HG02642 (cell line): ENCODE results near the gene RPL36.
"Not testable (repeated sequence)": the region's sequence is repeated elsewhere in the genome, so short reads cannot be mapped to it uniquely, and the experiment has no call there.

Experiments used
- ATAC-seq: cut with Tn5 transposase; IDR thresholded peaks from one replicate; pipeline ENCODE4 v1.9.1; 2021; ENCODE audit warnings: mild to moderate bottlenecking; ENCODE audit not compliant: unreplicated experiment, poor library complexity

Gene RPL36

GRCh38 chr19:5700455-5701092 lies 10.5 kb downstream of the RPL36 start:
- no peak for ATAC-seq

- not testable (repeated sequence) for ATAC-seq
Measured at GRCh38 chr19:5702053-5702410, 11.9 kb downstream of the RPL36 start.

DNA sequence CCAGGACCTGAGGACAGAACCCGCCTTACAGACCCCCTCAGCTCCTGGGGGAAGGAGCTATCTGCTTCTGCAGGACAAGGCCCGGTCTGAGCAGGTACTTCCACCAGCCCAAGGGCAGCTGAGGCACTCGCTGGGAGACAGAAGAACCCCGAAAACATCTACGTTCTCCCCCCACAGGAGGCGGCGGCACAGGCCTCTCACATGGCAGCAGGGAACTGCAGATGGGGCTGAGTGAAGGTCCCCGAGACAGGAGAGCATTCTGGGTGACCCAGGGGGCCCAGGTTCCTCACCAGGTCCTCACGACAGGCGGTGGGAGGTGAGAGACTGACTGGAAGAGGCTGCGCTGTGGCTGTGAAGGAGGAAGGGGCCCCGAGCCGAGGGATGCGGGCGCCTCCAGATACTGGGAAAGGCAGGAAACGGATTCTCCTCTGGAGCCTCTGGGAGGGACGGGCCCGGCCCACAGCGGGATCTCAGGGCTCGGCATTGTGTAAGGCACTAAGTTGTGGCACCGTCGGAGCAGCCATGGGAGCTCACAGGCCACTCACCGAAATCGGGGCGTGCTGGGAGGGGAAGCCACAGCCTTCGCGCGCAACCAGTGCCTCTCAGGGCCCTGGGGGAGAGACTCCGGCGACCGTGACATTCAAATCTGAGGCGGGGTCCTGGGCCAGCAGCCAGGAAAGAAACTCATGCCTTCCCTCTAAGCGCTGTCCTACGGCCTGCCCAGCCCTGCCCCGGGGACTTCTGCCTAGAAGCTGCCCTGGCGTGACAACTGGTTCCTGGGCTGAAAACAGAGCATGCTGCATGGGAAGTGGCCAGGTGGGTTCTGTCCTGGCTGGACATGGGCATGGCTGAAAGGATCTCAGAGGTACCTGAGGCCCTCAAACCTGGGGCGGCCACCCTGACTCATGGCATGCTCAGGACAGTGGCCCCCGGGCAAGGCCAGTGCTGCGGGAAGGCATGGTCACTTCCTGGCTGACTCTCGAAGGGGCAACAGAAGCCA lies 14.0 kb downstream of the RPL36 start:
- ATAC-seq, result no peak

DNA sequence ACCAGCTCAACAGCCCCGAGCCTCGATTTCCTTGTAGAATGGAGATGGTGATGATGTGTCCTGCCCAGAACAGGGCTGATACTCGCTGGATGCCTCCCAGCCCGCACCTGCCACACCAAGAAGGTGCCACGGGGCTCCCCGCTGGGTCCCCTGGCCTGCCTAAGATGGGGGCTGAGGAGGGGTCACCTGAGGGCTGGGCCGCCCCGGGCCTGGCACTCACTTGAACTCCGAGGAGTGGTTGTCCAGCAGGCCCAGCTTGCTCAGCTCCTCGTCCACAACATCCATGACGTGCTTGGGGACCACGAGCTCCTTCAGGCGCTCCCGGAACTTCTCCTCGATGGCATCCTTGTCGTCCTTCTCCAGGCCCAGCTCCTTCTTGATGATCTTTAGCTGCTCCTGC lies 15.5 kb downstream of the RPL36 start:
- ATAC-seq, result no peak

- ATAC-seq, result no peak
Measured at GRCh38 chr19:5706876-5707573, 16.9 kb downstream of the RPL36 start.

DNA sequence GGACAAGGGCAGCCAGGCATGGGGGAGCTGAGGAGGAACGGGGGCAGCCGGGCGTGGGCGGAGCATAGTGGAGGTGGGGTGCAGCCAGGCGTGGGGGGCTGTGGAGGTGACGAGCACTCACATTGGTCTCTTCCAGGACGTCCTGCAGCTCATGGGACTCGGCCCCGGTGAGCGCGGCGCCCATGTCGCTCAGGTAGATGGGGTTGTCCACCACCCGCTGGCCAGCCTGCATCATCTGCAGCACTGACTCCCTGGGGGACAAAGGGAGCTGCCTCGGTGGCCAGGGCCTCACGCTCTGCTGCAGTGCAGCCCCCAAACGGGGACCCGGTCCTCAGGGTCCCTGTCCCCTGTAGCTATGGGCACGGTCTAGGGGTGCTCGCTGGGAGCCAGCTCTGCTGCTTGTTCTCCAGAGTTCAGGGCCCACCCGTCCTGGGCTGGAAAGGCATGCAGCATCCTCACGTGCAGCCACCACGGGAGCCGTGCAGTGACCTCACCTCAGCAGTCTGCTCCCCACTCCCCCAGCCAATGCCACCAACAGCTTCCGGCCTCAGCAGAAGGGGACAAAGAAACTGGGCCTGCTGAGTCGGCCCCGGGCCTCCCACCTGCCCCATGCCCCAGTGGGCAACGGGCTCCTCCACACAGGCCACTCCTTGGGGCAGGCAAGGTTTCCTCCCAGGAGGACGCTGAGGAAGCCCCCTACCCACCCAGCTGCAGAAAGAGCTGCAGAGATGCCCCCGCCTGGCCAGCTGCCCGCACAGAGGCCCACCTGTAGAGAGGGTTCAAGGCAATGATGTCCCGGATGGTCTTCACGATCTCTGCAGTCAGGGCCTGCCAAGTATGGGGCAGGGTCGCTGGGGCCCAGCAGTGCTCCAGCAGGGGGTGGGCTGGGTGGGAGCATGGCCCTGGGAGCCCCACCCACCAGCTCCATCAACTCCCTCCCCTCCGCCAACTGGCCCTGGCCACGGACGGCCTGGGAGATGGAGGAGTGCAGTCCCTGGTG lies 17.8 kb downstream of the RPL36 start:
- ATAC-seq, result no peak

- ATAC-seq, result no peak
Measured at GRCh38 chr19:5711025-5711424, 20.9 kb downstream of the RPL36 start.

DNA sequence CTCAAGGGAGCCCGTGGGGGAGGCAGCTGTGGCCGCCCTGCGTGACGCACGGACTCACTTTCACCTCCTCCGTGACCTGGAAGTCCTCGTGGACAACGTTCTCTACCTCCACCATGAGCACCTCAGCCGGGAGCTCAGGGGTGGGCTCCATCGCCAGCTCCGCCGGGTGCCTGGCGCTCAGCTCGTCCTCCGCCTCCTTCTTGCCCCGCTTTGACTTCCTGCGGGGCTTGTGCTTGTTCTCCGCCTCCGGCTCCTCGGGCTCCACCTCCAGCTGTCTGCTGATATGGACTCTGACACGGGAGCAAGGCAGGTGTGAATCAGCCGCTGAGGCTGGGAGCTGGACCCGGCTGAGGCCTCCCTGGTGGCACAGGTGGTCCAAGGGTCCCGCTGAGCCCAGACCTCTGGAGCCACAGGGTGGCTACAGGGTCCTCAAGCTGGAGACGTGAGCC lies 21.6 kb downstream of the RPL36 start:
- ATAC-seq, result no peak

DNA sequence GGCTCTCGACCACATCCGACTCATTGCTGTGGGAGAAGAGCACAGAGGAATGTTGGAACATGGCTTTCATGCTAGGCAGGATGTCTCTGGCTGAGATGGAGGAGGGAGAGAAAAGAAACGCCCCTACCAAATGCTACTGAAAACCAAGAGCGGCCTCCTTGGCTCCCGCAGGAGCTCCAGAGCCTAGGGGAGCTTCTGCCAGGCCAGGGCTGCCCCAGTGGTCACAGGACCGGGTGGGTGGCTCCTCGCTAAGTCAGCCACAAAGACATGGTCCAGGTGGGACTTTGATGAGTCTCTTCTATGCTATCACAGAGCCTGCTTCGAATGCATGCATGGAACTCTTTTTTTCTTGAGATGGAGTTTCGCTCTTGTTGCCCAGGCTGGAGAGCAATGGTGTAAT lies 23.1 kb downstream of the RPL36 start:
- no peak for ATAC-seq

DNA sequence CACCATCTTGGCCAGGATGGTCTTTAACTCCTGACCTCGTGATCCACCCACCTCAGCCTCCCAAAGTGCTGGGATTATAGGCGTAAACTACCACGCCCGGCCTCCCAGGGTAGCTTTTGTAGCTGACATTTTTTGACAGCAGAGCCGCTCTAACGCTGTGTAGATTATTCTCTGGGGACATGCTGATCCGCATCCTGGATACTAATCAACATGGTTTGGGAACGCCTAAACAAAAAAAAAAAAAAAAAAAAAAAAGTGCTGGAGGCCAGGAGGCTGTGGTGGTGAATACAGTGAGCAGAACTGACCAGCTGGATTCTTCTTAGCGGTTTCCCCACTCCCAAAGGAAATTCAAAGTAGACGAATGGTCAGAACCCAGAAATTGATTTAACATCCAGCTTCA lies 24.7 kb downstream of the RPL36 start:
- no peak for ATAC-seq

DNA sequence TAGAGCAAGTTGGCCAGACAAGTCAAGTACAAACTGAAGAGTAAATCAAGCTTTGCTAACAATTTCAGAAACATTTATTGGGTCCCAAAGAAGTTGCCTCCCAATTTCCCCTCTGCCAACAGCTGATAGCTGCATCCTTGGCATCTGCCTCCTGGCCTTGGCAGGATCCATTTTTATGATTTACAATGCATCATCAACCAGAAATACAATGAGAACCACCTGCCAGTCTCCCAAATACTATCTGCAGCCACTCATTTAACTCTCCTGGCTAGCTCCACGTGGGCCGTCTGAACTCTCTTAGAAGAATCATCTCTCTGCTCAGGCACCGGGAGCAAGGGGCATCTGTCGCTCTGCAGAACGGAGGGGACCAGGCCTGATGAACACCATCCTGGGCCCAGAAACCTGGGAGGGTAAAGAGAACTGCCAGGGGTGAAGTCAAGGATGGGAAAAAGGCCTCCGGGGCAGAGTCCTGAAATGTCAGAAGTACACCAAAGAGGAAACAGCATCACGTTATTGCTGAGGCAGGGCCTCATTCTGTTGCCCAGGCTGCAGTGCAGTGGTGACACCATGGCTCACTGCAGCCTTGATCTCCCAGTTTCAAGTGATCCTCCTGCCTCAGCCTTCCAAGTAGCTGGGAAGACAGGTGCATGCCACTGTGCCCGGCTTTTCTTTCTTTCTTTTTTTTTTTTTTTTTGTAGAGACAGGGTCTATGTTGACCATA lies 27.3 kb downstream of the RPL36 start:
- no peak for ATAC-seq

DNA sequence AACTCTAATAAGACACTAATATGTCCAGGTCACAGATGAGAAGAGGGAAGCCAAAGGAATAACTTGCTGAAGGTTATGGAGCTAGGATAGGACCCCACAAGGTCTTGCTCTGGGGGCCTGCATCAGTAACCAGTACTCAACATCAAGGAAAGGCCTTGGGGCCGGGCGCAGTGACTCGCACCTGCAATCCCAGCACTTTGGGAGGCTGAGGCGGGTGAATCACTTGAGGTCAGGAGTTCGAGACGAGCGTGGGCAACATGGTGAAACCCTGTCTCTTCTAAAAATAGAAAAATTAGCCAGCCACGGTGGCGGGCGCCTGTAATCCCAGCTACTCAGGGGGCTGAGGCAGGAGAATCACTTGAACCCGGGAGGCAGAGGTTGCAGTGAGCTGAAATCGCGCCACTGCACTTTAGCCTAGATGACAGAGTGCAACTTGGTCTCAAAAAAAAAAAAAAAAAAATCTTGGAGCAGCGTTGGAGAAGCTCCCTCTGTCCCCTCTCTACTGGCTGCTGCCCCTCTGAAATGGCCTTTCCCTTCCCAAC lies 28.0 kb downstream of the RPL36 start:
- ATAC-seq, result no peak

- ATAC-seq, result no peak
Measured at GRCh38 chr19:5718579-5719273, 28.6 kb downstream of the RPL36 start.

GRCh38 chr19:5719274-5719960 lies 29.3 kb downstream of the RPL36 start:
- peak; percentile 1 for ATAC-seq

DNA sequence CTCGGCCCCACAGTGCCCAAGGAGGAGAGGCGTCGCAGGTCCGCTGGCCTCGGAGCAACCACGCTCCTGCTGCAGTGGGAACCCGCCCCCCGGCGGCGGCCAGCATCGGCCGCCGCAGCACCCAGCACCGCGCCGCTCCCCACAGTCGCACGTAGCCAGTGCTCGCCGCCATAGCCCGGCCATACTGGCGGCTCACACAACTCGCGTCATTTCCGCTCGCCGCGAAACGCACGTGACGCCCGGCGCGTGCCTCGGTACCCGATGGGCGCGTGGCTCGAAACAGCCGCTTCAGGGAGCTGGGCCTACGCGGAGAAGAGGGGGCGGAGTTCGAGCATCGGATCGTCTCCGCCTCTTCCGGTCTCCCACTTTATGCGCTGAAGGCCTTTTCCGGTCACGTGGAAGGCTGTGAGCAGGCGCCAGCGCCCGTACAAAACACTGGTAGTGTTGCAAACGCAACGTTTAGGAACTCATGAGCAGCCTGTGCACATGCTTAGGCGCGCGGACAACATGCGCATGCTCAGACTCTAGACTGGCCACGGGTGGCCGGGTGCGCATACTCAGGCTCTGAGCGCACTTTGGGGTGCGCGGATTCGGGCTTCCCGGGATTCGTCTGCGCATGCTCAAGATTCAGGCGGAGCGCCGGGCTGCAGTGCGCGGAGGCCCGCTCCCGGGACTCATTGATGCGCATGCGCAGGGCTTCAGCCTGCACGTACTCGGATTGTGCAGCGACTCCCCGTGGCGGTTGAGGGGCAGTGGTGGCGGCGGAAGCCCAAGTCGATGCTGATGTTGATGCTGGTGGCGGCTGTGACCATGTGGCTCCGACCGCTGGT lies 30.1 kb downstream of the RPL36 start, which contains the start of the genes CATSPERD and LONP1:
CATSPERD (plus strand) TSS at position 677 of the 830 bp plus-strand sequence; CDS start at position 778, 101 bp downstream.
LONP1 (minus strand) TSS at position 186 of the 830 bp plus-strand sequence; CDS start at position 172, 14 bp downstream.
- ATAC-seq, result peak; percentile 89

DNA sequence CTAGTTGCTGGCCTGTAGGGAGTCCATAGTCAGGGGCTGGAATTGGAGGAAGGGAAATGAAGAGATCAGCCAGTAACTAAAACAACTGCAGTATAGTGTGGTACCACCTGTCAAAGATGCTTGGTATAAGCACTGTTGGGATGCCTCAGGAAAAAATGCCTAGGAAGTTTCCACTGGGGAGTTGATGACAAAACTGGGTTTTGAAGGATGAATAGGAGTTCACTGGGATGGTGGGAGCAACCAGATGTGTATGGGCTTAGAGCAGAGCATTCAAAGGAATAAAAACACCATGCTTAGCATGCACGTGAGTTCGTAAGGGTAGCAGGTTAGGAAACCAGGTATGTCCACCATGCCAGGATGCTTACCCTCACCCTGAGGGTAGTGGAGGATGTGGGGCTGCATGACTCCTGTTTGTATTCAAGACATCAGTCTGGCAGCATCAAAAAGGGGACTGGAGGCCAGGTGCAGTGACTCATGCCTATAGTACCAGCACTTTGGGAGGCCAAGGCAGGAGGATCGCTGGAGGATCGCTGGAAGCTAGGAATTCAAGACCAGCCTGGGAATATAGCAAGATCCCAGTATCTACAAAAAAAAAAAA lies 37.5 kb downstream of the RPL36 start:
- no peak for ATAC-seq
